HFFc6 (cell line): ENCODE measurements around the gene TUBB2A. TPM values are rescaled to one million over a fixed set of nuclear protein-coding genes. Genes with fewer than 3 reads are reported as not detected.
"Not testable (repeated sequence)": the region's sequence is repeated elsewhere in the genome, so short reads cannot be mapped to it uniquely, and the experiment has no call there.

Source experiments
- DNase-seq: peaks from one replicate; pipeline ENCODE4 v3.0.0-alpha.2; 2018
- H3K27ac Mint-ChIP-seq: 2 replicates; pipeline ENCODE4 v1.8.0; 2020; ENCODE audit warnings: mild to moderate bottlenecking, mixed read lengths
- H3K27me3 Mint-ChIP-seq: 2 replicates; pipeline ENCODE4 v1.8.0; 2021; ENCODE audit warnings: mild to moderate bottlenecking, moderate library complexity, mixed read lengths; ENCODE audit not compliant: insufficient read depth
- H3K36me3 Mint-ChIP-seq: 2 replicates; pipeline ENCODE4 v1.8.0; 2021; ENCODE audit warnings: low read depth, mixed read lengths
- H3K4me1 Mint-ChIP-seq: 2 replicates; pipeline ENCODE4 v1.8.0; 2020; ENCODE audit warnings: low read depth, mixed read lengths
- H3K4me3 Mint-ChIP-seq: 2 replicates; pipeline ENCODE4 v1.8.0; 2020; ENCODE audit warnings: mild to moderate bottlenecking, moderate library complexity, mixed read lengths
- H3K9me3 Mint-ChIP-seq: 2 replicates; pipeline ENCODE4 v1.8.0; 2020; ENCODE audit warnings: mild to moderate bottlenecking, mixed read lengths
- CTCF ChIP-seq: fragments of 200-600 bp; sonication (generic); IDR thresholded peaks from 2 replicates; pipeline ENCODE4 v1.5.0; 2021; ENCODE audit warnings: antibody characterized with exemption, mild to moderate bottlenecking
- total RNA-seq, 6 experiments: library from RNA; stranded (reverse); fragmentation: NEBNext Ultra II Directional; extraction: Animal tissue kit (Norgen Biotek cat#: 25700); gene quantifications; 2 replicates in 1 of 6; 3 replicates in 5 of 6; pipeline ENCODE4 v1.2.3, GENCODE V29; 2021

The TUBB2A gene
- total RNA-seq, 6 experiments from 2014 or later, result 114 to 152 (median 120) TPM

DNA sequence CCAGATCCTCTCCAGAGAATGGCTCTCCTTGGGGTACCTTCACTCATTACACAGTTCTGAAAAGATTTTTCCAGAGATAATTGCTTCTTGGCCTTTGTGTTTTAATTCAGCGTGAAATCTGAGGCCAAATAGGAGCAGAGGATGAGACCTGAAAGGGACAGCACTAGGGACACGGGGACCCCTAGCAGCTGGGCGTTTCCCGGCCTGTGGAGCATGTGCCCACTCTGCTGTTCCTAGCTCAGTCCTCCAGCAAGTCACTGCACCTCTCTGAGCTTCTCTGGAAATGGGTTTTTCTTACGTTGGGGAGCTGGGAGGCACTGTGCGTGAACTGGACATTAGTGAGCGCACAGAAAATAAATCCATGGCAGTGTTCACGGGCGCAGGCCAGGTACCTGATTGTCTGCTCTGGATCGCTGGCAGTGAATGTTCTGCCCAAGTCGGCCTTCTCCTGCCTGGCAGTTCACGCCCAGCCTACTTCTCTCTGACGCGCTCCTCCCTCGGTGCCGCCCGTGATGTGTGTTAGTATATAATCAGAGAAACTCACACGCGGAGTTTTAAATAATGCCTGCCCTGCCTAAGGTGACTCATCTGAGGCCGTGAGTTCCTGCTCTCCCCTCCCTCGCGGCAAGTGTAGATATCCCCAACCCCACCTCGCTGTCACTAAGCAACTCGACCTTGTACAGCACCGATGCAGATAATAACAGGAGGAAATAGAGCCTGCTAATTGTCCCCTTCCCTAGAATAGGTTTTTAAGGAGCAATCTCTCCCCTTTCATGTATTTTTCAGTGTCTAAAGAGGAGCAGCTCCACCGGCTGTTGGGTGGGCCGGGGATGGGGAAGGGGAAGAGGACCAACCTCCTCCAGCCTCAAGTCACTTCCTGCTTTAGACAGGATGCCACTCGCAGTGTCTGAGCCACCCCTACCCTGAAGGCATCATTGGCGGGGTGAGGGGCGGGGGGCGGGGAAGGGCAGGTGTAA lies 2.7 kb upstream of the TUBB2A start:
- no peak overlapping the region for H3K27ac Mint-ChIP-seq
- H3K9me3 Mint-ChIP-seq, result no peaks in the 10 kb centered on the region
- no peak for DNase-seq
- peaks cover 49% of the 10 kb centered on the region for H3K4me1 Mint-ChIP-seq
- no peak overlapping the region for H3K4me3 Mint-ChIP-seq
- peaks cover 13% of the 10 kb centered on the region for H3K27me3 Mint-ChIP-seq
- peaks cover 9% of the 10 kb centered on the region; the same call in 1 of the 2 replicates for H3K36me3 Mint-ChIP-seq
- no peak for TF ChIP-seq CTCF

DNA sequence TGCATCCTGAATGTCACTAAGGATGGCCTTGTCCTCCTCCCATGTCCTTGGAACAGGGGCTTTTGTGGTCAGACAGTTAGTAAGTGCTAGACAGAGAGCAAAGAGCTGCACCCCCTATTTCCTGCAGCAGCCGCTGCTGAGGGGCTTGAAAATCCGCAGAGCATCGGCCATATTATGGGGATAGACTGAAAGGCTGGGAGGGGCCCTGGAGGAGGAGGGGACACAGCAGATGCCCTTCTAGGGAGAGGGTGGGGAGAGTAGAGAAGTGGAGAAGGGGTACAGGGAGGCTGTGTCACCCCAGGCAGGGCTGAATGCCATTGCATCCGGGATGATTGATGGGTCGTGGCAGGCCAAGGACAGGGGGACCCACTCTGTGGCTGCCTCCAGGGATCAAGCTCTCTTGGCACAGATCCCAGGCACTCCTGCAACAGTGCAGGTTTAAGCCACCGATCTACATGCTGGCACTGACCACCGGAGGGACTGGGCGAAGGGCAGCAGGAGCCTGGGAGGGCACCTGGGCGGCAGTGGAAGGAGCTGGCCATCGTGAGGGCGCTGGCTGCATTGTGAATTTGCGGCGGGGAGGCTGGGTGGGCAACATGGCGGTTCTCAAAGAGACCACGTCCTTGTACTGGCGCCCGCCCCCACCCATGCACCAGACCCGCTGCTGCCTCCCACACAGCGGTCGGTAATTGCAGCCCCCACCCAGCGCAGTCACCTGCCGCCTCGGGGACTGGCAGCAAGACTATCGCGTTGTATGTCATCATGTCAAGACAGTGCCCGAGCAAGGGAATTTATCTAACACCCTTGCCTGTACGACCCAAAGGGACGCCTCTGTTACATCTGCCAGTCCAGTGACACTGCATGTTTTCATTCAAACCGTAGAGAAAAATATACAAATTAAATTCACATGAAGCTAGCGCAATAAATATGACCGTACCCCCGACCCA lies 887 bp downstream of the TUBB2A start:
- H3K9me3 Mint-ChIP-seq, DNase-seq: not testable (repeated sequence)
- Mint-ChIP-seq H3K4me3 (peak overlapping the region; percentile 97), H3K36me3 (peaks cover 31% of the 10 kb centered on the region; the same call in 1 of the 2 replicates), H3K4me1 (peaks cover 25% of the 10 kb centered on the region), H3K27ac (peak overlapping the region; percentile 84), H3K27me3 (peaks cover 13% of the 10 kb centered on the region)

DNA sequence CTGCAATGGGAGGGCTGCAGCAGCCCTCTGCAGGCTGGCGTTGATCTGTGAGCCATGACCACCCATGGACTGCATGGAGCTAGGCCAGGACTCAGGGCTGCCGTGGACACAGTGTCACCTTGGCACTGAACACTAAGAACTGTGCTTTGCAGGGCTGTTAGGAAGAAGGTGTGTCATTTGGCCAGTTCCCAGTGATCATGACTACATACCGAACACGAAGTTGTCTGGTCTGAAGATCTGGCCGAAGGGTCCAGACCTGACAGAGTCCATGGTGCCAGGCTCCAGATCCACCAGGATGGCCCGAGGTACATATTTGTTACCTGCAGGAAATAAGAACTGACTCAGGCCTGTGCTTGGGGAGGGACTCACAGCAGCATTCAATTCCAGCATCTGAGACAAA lies 1.9 kb downstream of the TUBB2A start:
- Mint-ChIP-seq H3K27me3 (peaks cover 13% of the 10 kb centered on the region), H3K36me3 (peaks cover 31% of the 10 kb centered on the region; the same call in 1 of the 2 replicates), H3K4me1 (peaks cover 25% of the 10 kb centered on the region), H3K4me3 (peak overlapping the region; percentile 97; the same call in 1 of the 2 replicates), H3K27ac (peak overlapping the region; percentile 29; the same call in 1 of the 2 replicates)
- not testable (repeated sequence) for DNase-seq, H3K9me3 Mint-ChIP-seq

DNA sequence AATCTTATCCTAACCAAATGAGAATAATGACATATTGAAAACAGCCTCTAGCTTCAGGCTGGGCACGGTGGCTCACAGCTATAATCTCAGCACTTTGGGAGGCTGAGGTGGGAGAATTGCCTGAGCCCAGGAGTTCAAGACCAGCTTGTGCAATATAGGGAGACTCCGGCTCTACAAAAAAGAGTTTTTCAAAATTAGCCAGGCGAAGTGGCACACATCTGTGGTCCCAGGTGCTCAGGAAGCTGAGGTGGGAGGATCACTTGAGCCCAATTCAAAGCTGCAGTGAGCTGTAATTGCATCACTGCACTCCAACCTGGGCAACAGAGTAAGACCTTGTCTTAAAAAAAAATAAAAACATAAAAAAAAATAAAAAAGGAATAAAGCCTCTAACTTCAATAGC lies 4.7 kb downstream of the TUBB2A start:
- no peak overlapping the region for H3K27ac Mint-ChIP-seq
- no peaks in the 10 kb centered on the region for H3K9me3 Mint-ChIP-seq
- H3K4me1 Mint-ChIP-seq, result peaks cover 19% of the 10 kb centered on the region
- no peak overlapping the region for H3K4me3 Mint-ChIP-seq
- H3K36me3 Mint-ChIP-seq, result peaks cover 37% of the 10 kb centered on the region
- TF ChIP-seq CTCF, result no peak
- peaks cover 13% of the 10 kb centered on the region for H3K27me3 Mint-ChIP-seq
- no peak for DNase-seq

GRCh38 chr6:3151691-3152090 lies 5.7 kb downstream of the TUBB2A start:
- Mint-ChIP-seq H3K36me3 (peaks cover 42% of the 10 kb centered on the region), H3K9me3 (peaks cover 3% of the 10 kb centered on the region; the same call in 1 of the 2 replicates), H3K27ac (no peak overlapping the region), H3K4me3 (no peak overlapping the region), H3K4me1 (peaks cover 19% of the 10 kb centered on the region), H3K27me3 (peaks cover 9% of the 10 kb centered on the region)
- TF ChIP-seq CTCF, result no peak
- DNase-seq, result no peak
